Measurements from ENCODE around the gene JCAD.
A peak's percentile ranks its signal among the peaks of the same experiment; 100 is the strongest.
"Not testable (repeated sequence)": the region's sequence is repeated elsewhere in the genome, so short reads cannot be mapped to it uniquely, and the experiment has no call there.

Gene JCAD

DNA sequence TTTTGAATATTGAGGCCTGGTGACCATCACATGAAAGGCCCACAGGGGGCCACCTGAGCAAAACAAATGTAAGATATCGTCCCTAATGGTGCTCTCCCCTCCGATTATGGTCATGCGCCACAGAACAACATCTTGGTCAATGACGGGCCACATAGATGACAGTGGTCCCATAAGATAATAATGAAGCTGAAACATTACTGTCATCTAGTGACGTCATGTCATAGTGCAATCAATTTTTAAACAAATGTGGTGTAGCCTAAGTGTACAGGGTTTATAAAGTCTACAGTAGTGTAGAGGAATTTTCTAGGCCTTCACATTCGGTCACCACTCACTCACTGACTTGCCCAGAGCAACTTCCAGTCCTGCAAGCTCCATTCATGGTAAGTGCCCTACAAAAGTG, 36.8 kb downstream of the JCAD start:
- no peak for DNase-seq

GRCh38 chr10:30019468-30019867, 39.9 kb downstream of the JCAD start:
- no peak for DNase-seq

DNA sequence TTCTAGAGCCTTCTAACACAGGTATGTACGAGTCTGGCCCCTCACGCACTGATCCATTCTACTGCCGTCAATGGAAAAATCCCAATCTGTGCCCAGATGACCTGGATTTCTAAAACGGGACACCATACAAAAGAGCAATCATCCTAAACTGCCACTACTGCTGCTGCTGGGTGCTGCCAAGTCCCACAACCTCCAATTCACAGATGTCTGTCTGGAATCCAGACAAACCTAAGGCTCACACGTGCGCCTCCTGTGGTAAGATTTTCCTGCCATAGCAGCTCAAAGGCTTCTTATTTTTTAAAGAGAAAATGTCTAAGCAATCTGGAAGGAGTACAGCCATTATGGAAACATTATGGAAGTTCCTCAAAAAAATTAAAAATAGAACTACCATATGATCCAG, 40.9 kb downstream of the JCAD start:
- no peak for DNase-seq

- DNase-seq = no peak
Observed at GRCh38 chr10:30017966-30018365, 41.4 kb downstream of the JCAD start.

DNA sequence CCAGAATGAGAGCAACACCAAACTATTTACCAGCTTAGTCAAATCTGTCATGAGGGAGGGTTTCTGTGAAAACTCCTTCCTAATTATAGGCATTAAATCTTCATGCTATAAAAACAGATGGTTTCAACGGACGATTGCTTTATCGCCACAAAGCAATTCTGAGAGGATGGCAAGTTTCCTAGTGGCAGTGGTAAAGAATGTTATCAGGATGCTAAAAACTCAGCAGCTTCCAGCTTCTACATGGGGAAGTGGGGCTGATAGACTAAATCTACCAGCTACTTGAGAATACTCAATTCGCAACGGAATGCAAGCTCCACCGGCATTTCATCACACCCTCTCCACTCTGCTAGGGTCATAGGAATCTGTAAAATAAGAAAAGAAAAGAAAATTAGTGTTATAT, 41.8 kb downstream of the JCAD start:
- DNase-seq = no peak

- DNase-seq = no peak
Observed at GRCh38 chr10:30014511-30014910, 44.9 kb downstream of the JCAD start.

- DNase-seq = no peak
Observed at GRCh38 chr10:30013757-30014156, 45.6 kb downstream of the JCAD start.

GRCh38 chr10:30011956-30012647, 47.3 kb downstream of the JCAD start:
- no peak for DNase-seq

DNA sequence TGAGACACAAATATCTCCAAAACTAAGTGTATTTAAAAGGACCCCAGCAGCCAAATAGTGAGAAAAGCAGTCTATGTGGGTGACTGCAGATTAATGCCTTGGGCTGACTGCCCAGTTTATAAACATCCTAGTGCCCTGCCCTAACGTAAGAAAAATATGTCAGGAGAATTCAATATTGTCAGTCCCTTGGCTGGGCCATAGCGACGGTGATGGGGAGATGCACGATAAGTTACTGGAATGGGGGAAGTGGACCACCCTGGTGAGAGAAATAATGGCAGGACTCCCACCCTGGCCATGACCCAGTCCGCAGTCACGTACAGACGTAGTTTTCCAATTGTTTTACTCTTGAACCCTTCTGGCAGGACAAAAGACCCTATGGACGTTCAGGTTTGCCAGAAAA, 48.0 kb downstream of the JCAD start:
- DNase-seq = no peak

DNA sequence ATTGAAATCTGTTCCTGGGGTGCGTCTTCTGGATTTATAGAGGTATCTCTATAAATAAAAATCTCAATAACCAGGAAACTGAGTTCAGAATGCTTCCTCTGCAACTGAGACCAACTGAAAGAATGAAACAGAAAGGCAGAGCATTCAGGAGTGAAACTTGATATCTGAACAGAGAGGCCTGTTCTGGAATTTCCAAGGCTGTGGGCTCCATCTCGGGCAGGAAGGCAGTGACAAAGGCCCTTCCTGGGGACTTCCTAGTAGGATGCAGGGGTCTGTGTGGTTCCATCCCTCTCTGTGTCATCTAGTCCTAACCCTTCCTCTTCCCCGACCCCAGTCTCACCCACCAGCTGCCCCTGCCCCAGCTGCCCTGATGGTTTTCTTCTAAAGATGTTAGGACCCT, 52.0 kb downstream of the JCAD start:
- DNase-seq = no peak

DNA sequence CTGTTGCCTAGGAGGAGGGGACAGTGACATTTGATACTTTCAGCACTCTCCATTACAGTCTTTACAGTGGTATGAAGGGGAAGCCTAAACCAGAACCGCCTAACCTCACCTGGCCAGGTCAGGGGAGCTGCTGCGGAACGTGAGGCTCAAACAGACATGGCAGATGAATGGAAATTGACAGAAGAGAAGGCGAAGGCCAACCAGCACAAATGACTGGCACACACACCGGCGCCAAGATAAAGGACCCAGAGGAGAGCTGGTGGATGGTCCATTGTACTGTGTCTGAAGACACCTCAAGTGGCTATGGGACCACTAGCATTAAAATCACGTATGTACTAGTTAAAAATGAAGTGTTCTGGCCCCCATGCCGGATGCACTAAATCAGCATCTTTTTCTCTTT, 53.0 kb downstream of the JCAD start:
- no peak for DNase-seq

DNA sequence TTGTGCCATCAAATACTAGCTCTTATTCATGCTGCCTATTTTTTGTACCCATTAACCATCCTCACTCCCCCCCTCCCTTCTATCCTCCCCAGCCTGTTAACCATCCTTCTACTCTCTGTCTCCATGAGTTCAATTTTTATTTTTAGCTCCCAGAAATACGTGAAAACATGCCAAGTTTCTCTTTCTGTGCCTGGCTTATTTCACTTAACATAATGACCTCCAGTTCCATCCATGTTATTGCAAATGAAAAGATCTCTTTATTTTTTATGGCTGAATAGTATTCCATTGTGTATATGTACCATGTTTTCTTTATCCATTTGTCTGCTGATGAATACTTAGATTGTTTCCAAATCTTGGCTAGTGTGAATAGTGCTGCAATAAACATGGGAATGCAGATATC, 54.3 kb downstream of the JCAD start:
- not testable (repeated sequence) for DNase-seq

DNA sequence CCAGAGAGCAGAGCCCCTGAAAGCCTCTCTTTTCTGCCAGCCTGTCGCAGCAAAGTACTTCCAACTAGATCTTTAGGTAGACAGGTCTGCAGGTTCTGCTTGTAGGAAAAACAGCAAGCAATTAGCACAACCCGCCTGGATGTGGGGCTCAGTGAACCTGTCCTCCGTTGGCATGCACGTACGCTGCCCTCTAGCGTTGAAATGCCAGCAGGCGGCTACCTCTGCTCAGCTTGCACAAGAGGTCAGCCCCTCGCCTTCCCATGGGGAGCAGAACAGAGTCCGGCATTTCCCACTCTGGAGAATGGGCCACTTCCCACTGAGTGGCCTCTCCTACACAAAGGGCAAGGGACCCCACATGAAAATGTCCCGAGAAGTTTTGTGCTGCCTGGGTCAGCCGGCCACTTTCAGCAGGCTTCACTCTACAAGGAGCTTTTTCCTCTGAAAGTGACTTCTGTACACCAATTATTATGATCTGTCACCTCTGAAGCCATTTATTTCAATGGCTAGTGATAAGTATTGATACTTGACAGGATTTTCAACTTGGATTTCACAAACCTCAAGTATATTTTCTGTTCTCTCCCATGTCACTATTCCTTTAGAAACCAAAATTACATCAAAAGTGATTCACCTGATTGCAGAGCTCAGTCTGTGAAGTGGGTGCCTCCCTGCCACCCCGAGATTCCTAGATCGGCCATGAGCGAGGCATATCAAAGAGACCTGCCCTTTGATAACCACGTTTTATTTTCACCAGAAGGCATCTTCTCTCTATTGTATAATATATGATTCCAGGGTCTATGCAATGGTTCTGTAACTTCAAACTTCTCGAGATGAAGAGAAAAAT, 56.7 kb downstream of the JCAD start:
- peak; percentile 53 for DNase-seq

- no peak for DNase-seq
Observed at GRCh38 chr10:30000802-30001571, 58.4 kb downstream of the JCAD start.

GRCh38 chr10:29998142-29998808, 61.1 kb downstream of the JCAD start:
- peak; percentile 9 for DNase-seq

GRCh38 chr10:29994811-29995210, 64.6 kb downstream of the JCAD start:
- no peak for DNase-seq

GRCh38 chr10:29993319-29993915, 66.0 kb downstream of the JCAD start:
- DNase-seq = no peak

- DNase-seq = no peak
Observed at GRCh38 chr10:29992914-29993313, 66.5 kb downstream of the JCAD start.

- DNase-seq = no peak
Observed at GRCh38 chr10:29991382-29991781, 68.0 kb downstream of the JCAD start.

DNA sequence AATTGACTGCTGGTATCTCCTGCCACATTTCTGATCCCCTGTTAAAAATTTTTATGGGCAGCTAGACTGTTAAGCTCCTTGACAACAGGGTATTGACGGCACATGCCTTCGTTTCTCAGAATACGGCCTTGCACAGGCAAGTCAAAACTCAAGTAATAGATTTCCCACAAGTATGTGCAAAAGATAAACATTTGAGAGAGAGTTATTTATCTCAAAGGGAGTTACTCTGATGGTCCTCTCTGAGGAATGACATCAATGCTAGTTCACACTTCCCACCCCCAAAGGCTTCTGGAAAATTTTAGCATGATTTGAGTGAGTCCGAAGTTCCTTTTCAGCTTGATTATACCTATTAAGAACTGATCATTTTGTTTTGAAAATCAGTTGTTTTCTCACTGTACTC, 71.9 kb downstream of the JCAD start:
- DNase-seq = no peak

GRCh38 chr10:29982997-29983648, 76.3 kb downstream of the JCAD start:
- no peak for DNase-seq

DNA sequence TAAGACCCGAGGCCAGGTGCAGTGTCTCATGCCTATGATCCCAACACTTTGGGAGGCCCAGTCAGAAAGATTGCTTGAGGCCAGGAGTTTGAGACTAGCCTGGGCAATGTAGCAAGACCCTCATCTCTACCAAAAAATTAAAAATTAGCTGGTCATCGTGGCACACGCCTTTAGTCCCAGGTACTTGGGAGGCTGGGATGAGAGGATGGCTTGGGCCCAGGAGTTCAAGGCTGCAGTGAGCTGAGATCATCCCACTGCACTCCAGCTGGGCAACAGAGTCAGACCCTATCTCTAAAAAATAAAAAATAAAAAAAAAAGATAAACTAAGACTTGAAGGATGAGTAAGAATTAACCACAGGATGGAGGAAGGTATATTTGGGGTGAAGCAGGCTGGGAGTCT, 77.9 kb downstream of the JCAD start:
- DNase-seq = no peak
